Spinal cord (tissue), 10 donors: ENCODE results near the gene NUP93. TPM values are rescaled to one million over a fixed set of nuclear protein-coding genes. Genes with fewer than 3 reads are reported as not detected.

Source experiments
- DNase-seq, 6 donors: peaks; one replicate each; pipeline versions ENCODE4 v3.0.0 to v3.0.0-alpha.2; 2013 to 2015; ENCODE audit warnings: low spot score in 6 of 6, low read depth in 4 of 6
- H3K27ac ChIP-seq: one replicate; pipeline ENCODE4 v1.5.1; 2013; ENCODE audit warnings: low read depth, low read length, control low read depth
- H3K27me3 ChIP-seq: one replicate; pipeline ENCODE4 v1.6.1; 2013; ENCODE audit warnings: low read length; ENCODE audit not compliant: control insufficient read depth, insufficient read depth
- H3K36me3 ChIP-seq: one replicate; pipeline ENCODE4 v1.6.1; 2013; ENCODE audit warnings: low read length; ENCODE audit not compliant: control insufficient read depth, insufficient read depth
- H3K4me1 ChIP-seq: one replicate; pipeline ENCODE4 v1.6.1; 2013; ENCODE audit warnings: low read length; ENCODE audit not compliant: control insufficient read depth, insufficient read depth
- H3K4me3 ChIP-seq: one replicate; pipeline ENCODE4 v1.5.1; 2013; ENCODE audit warnings: low read depth, low read length, control low read depth
- H3K9me3 ChIP-seq: one replicate; pipeline ENCODE4 v1.6.1; 2013; ENCODE audit warnings: low read length; ENCODE audit not compliant: control insufficient read depth, insufficient read depth
- WGBS: methylation state at CpG from one replicate; pipeline ENCODE4 v1.1.5; 2013; ENCODE audit warnings: missing lambda C conversion rate; ENCODE audit not compliant: insufficient coverage; 5-methylcytosine and 5-hydroxymethylcytosine counted together
- polyA plus RNA-seq, 2 donors: library from polyadenylated mRNA; unstranded; fragments of 120-200 nt; gene quantifications; one replicate each; pipeline ENCODE4 v1.2.1, GENCODE V29; 2013; ENCODE audit not compliant: insufficient read length in 2 of 2
- total RNA-seq, 2 donors: library from RNA; depleted of rRNA in 1 of 2; stranded (reverse); fragments of 120-200 nt in 1 of 2; fragments of >200 nt in 1 of 2; gene quantifications; one replicate each; pipeline versions ENCODE4 v1.2.3 to v1.2.4, GENCODE V29; 2013 to 2014
- donor health status: healthy.

Gene NUP93
- total and polyA plus RNA-seq, 4 donors: 103 to 128 (median 121) TPM

DNA sequence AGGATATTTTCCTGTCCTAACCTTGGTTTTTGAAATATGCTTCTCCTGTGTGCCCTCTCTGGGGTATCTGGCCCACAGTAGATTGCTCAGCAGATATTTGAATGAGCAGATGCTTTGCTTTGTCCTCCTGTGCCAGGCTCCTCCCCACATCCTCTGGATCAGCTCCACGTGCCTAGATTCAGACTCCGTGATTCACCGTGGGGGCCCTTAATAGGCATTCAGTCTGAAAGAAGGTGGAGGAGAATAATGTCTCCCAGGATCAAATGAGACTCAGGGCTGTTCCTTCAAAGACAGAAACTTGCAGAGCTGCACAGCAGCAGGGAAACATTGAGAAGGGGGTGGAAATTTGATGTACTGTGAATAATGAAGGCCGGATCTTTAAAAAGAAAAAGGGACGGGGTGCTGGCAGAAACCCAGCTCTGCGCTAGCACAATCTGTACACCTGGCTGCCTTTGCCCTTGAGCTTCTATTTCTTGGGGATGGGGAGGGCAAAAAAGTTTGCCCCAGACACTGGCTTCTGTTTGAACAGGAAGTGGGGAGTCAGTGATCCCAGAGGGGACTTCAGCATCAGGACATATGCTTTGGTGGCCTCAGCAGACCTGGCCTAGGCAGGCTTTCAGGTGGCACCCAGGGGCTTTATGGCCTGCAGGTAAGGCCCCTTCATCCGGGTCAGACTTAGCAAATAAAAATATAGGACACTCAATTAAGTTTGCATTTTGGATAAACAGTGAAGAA, 119.2 kb downstream of the NUP93 start:
- WGBS: 24% methylated on average over 6 of the region's 7 CpGs
- no peaks in the 10 kb centered on the region for H3K9me3 ChIP-seq
- peaks cover 15% of the 10 kb centered on the region for H3K36me3 ChIP-seq
- no peaks in the 10 kb centered on the region for H3K27me3 ChIP-seq
- peaks cover 33% of the 10 kb centered on the region for H3K4me1 ChIP-seq
- no peak overlapping the region for H3K4me3 ChIP-seq
- peak in 1 of 6 donors; percentile 41 for DNase-seq
- H3K27ac ChIP-seq: peak overlapping the region; percentile 58

GRCh38 chr16:56849690-56850680, 120.1 kb downstream of the NUP93 start:
- H3K9me3 ChIP-seq: no peaks in the 10 kb centered on the region
- peaks cover 33% of the 10 kb centered on the region for H3K4me1 ChIP-seq
- no peak for DNase-seq
- peak overlapping the region; percentile 58 for H3K27ac ChIP-seq
- 62% methylated on average over 7 of the region's 11 CpGs for WGBS
- H3K4me3 ChIP-seq: no peak overlapping the region
- H3K36me3 ChIP-seq: peaks cover 13% of the 10 kb centered on the region
- H3K27me3 ChIP-seq: no peaks in the 10 kb centered on the region

DNA sequence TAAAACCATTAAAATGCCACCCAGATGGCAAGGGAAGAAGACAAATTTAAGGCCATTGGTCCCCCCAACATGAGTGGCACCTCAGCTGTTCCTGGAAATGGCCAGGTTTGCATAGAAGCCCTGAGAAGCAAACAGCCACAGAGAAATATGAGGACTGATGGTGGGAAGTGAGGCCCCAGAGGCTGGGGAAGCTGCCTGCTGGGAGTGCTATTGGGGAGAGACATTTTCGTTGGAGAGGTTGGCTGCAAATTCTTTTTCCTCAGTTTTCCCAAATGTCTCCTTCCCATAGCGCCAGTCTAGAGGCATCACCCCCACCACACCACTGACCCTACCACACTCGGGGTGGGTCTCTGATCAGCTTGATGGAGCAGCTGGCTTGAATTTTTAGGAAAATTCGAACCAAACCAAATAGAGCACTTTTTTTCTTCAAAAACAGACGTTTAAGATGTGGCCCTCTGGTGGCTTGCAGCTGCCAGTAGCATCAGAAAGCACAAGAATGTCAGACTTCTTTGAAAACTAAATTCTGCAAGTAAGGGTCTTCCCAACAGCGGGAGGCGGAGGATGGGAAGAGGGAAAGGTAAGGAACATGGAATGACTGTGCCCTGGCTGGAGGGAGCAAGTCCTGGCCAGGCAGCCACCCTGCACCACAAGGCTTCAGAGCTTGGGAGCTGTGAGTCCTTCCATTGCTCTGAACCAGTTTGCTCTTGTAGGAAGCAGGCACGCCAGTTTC, 121.9 kb downstream of the NUP93 start:
- no peak for DNase-seq
- H3K4me1 ChIP-seq: peaks cover 33% of the 10 kb centered on the region
- WGBS: 62% methylated on average over 6 of the region's 8 CpGs
- H3K27me3 ChIP-seq: no peaks in the 10 kb centered on the region
- H3K27ac ChIP-seq: no peak overlapping the region
- H3K36me3 ChIP-seq: peaks cover 8% of the 10 kb centered on the region
- no peaks in the 10 kb centered on the region for H3K9me3 ChIP-seq
- no peak overlapping the region for H3K4me3 ChIP-seq

GRCh38 chr16:56852401-56852730, 122.4 kb downstream of the NUP93 start:
- WGBS: 67% methylated on average over 2 of the region's 3 CpGs
- peaks cover 33% of the 10 kb centered on the region for H3K4me1 ChIP-seq
- no peak for DNase-seq
- H3K27me3 ChIP-seq: no peaks in the 10 kb centered on the region
- H3K27ac ChIP-seq: no peak overlapping the region
- H3K4me3 ChIP-seq: no peak overlapping the region
- H3K36me3 ChIP-seq: peaks cover 8% of the 10 kb centered on the region
- no peaks in the 10 kb centered on the region for H3K9me3 ChIP-seq

DNA sequence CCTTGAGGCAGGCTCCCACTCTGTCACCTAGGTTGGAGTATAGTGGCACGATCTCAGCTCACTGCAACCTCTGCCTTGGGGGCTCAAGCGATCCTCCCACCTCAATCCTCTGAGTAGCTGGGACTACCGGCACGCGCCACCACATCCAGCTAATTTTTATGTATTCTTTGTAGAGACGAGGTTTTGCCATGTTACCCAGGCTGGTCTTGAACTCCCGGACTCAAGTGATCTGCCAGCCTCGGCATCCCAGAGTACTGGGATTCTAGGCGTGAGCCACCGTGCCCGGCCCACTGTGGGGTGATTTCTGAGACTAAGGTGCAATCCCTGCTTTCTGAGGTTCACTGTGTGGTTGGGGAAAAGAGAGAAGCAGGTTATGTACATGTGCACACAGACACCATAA, 123.0 kb downstream of the NUP93 start:
- Histone ChIP-seq H3K4me1 (peaks cover 28% of the 10 kb centered on the region), H3K4me3 (no peak overlapping the region), H3K36me3 (peaks cover 8% of the 10 kb centered on the region), H3K27ac (no peak overlapping the region), H3K27me3 (no peaks in the 10 kb centered on the region), H3K9me3 (no peaks in the 10 kb centered on the region)
- WGBS: 100% methylated on average over 1 of the region's 11 CpGs
- no peak for DNase-seq

- DNase-seq: no peak
- WGBS: 94% methylated on average over 6 of the region's 6 CpGs
These were observed 125.3 kb downstream of the NUP93 start for GRCh38 chr16:56855201-56855600.

DNA sequence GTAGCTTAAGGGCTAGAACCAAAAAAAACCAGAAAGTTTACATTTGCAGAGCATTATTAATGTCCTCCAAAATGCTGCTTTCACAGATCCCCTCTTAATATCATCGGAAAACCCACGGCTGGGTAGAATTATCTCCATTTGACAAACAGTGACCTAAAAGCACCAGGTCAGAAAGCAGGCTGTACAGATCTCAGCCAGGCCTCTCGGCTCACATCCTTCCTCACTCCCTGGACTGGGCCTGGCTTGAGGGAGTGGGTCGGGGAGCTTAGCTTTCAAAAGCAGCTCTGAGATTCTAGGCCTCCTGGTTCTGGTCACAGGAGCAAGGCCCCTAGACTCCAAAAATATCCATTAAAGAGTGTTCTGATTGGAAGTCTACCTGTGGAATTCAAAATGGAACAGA, 126.0 kb downstream of the NUP93 start:
- no peaks in the 10 kb centered on the region for H3K27me3 ChIP-seq
- H3K9me3 ChIP-seq: no peaks in the 10 kb centered on the region
- peaks cover 19% of the 10 kb centered on the region for H3K4me1 ChIP-seq
- H3K36me3 ChIP-seq: peaks cover 7% of the 10 kb centered on the region
- H3K27ac ChIP-seq: no peak overlapping the region
- no peak for DNase-seq
- no CpG with 5 or more reads among the region's 4 CpGs for WGBS
- H3K4me3 ChIP-seq: no peak overlapping the region

More at GRCh38 chr16:56855201-56855600, 125.3 kb downstream of the NUP93 start:
- peaks cover 8% of the 10 kb centered on the region for H3K36me3 ChIP-seq
- H3K27me3 ChIP-seq: no peaks in the 10 kb centered on the region
- peaks cover 16% of the 10 kb centered on the region for H3K4me1 ChIP-seq
- no peak overlapping the region for H3K4me3 ChIP-seq
- H3K9me3 ChIP-seq: no peaks in the 10 kb centered on the region
- H3K27ac ChIP-seq: no peak overlapping the region

DNA sequence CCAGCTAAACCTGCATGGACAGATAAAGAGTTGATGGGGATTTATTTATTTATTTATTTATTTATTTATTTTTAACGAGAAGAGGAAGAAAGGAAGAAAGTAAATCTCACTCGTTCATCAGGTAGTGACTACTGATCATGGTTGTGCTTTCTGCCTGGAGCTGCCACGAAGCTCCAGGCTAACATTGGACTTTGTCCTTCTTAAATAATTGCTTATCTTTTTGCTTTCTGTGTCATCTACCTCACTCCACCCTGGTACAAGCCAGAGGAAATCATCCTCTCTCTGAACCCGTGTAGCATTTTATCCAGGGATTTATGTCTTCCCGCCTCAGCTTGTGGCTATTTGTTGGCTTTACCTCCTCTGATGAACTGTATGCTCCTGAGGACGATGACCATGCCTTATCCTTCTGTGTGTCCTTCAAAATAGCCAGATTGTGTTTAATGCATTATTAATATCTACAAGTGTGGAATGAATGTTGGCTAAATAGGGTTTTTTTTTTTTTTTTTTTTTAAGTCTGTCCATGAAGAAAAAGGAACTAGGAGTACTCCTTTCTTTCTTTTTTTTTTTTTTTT, 127.0 kb downstream of the NUP93 start:
- Histone ChIP-seq H3K9me3 (no peaks in the 10 kb centered on the region), H3K4me1 (peaks cover 18% of the 10 kb centered on the region), H3K4me3 (no peak overlapping the region), H3K36me3 (peaks cover 5% of the 10 kb centered on the region), H3K27me3 (no peaks in the 10 kb centered on the region), H3K27ac (no peak overlapping the region)
- DNase-seq: no peak
- no CpG with 5 or more reads among the region's 6 CpGs for WGBS

DNA sequence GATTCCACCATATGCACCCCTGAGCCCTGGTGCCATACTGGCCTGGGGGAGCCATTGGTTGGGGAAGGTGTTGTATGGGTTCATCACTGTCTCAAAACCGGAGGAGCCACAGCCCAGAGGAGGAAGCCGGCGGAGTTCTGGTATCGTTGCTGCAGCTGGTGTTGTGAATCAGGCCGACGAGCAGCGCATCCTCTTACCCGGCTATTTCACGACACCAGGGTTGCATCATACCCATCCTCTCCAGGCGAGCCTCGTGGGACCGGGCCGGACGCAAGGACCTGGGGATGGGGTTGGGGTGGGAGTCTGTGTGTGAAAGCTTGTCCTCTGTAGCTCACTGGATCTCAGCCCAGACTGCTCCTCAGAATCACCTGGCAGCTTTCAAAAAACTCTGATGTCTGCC, 128.4 kb downstream of the NUP93 start:
- H3K4me3 ChIP-seq: no peak overlapping the region
- no peaks in the 10 kb centered on the region for H3K27me3 ChIP-seq
- no peaks in the 10 kb centered on the region for H3K9me3 ChIP-seq
- H3K36me3 ChIP-seq: no peaks in the 10 kb centered on the region
- DNase-seq: no peak
- no peak overlapping the region for H3K27ac ChIP-seq
- H3K4me1 ChIP-seq: peaks cover 14% of the 10 kb centered on the region
- 83% methylated on average over 1 of the region's 14 CpGs for WGBS
